Measurements from ENCODE around the gene MAOB. TPM values are rescaled to one million over a fixed set of nuclear protein-coding genes. Genes with fewer than 3 reads are reported as not detected.

Gene MAOB
- total RNA-seq, 8 experiments from 2014 or later = 0.10 to 21.8 (median 0.54) TPM; not detected in 1

DNA sequence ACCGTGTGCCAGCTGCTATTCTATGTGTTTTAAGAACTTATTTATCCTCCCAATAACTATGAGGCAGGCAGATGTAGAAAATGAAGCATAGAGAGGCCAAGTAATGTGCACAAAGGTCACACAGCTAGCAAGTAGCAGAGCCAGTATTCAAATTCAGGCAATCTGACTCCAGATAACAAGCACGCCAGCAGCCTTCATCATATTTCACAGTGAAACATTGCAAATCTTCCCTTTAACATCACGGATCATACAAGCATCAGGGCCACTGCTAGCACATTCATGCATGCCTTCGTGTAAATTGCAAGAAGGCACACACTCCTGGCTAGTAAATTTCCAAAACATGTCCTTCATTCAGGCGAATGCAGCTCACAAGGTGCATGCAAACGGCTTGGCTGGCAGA, 33.1 kb downstream of the MAOB start:
- no peak overlapping the region for H3K27ac ChIP-seq
- H3K4me1 ChIP-seq (replicated peaks in 1 of 2) = peaks cover 3 to 23% of the 10 kb centered on the region in 2 donors
- WGBS, 10 experiments = 7 to 60% (median 30%) methylated on average over 1 to 3 of the region's 6 CpGs; no CpG with 5 or more reads in 5 of the 10 experiments
- H3K4me3 ChIP-seq = no peak overlapping the region
- ATAC-seq (replicated peaks in 6 of 8) = no peak
- in situ Hi-C loops (cut with MboI; ENCODE audit: low pct_unique_long_range_greater_than_20kb in 2 of 9, low sequenced_read_pairs in 9 of 9, unreplicated experiment in 9 of 9) = loop anchor here in 1 of 9 experiments (25.0 kb wide), 1 partner anchor 88 kb away; no protein-coding TSS in a partner anchor

DNA sequence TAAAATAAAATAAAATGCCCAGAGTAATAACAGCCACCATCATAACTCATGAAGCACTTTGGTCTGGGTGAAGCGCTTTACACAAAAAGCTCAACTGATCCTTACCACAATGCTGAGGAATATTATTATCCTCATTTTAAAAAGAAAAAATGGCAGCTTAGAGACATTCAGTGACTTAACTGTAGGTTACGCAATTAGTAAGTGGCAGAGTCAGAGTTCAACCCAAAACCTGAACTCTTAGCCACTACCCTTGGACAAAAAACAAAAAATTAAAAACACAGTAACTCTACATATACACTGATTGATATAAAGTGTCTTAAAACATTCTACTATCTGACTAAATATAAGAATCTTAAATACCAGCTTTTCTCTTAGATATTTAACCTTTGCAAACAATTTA, 34.9 kb downstream of the MAOB start:
- 83 to 100% (median 100%) methylated on average over 1 to 2 of the region's 2 CpGs for WGBS, 10 experiments
- in situ Hi-C loops (cut with MboI; ENCODE audit: low pct_unique_long_range_greater_than_20kb in 2 of 9, low sequenced_read_pairs in 9 of 9, unreplicated experiment in 9 of 9) = loop anchor here in 1 of 9 experiments (25.0 kb wide), 1 partner anchor 90 kb away; no protein-coding TSS in a partner anchor

DNA sequence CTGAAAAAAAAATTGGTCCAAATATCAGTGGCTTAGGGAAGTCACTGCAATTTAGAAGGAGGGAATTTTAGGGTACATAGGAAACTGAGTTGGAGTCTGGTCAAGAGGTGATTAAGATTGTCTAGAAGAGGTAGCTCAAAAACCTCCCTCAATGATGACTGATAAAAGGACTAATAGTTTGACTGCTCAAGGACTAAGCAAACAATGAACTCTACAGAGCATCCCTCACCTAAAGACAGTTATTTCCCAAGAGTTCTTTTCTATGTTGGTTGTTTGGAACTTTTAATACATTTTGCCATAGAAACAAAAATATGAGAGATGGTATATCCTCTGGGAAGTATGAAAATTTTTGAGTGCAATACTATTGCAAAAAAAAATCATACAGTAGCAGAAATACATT, 35.7 kb downstream of the MAOB start:
- H3K4me3 ChIP-seq = no peak overlapping the region
- no peak for ATAC-seq (replicated peaks in 6 of 8)
- in situ Hi-C loops (cut with MboI; ENCODE audit: low pct_unique_long_range_greater_than_20kb in 2 of 9, low sequenced_read_pairs in 9 of 9, unreplicated experiment in 9 of 9) = loop anchor here in 1 of 9 experiments (25.0 kb wide), 1 partner anchor 91 kb away; no protein-coding TSS in a partner anchor
- H3K27ac ChIP-seq = no peak overlapping the region
- H3K4me1 ChIP-seq (replicated peaks in 1 of 2) = peaks cover 3 to 23% of the 10 kb centered on the region in 2 donors

More for the DNA sequence above, 34.9 kb downstream of the MAOB start:
- H3K4me3 ChIP-seq = no peak overlapping the region
- no peak for ATAC-seq (replicated peaks in 6 of 8)
- peaks cover 3 to 23% of the 10 kb centered on the region in 2 donors for H3K4me1 ChIP-seq (replicated peaks in 1 of 2)
- no peak overlapping the region for H3K27ac ChIP-seq

DNA sequence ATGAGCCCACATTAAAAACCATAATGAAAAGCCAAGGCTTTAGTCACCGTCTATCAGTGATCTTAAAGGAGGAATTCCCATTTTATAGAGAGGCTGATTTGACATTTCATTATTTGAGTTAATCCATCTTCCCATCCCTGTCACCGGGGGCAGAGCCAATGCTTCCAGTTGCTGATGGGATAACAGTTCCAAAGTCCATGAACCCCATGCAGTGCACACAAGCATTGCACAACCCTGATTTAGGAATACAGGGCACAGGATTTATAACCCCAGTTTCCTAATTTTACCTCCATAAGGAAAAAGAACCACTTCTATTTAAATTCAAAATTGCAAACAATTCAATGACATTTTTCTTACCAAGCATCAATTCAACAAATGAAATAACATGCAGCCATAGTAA, 36.5 kb downstream of the MAOB start:
- in situ Hi-C loops (cut with MboI; ENCODE audit: low pct_unique_long_range_greater_than_20kb in 2 of 9, low sequenced_read_pairs in 9 of 9, unreplicated experiment in 9 of 9) = loop anchor here in 1 of 9 experiments (25.0 kb wide), 1 partner anchor 92 kb away; no protein-coding TSS in a partner anchor
- Histone ChIP-seq H3K27ac (no peak overlapping the region), H3K4me3 (no peak overlapping the region), H3K4me1 (replicated peaks in 1 of 2) (peaks cover 3 to 19% of the 10 kb centered on the region in 2 donors)
- WGBS, 10 experiments = 0 to 75% (median 54%) methylated on average over 1 to 2 of the region's 2 CpGs; no CpG with 5 or more reads in 6 of the 10 experiments
- no peak for ATAC-seq (replicated peaks in 6 of 8)

DNA sequence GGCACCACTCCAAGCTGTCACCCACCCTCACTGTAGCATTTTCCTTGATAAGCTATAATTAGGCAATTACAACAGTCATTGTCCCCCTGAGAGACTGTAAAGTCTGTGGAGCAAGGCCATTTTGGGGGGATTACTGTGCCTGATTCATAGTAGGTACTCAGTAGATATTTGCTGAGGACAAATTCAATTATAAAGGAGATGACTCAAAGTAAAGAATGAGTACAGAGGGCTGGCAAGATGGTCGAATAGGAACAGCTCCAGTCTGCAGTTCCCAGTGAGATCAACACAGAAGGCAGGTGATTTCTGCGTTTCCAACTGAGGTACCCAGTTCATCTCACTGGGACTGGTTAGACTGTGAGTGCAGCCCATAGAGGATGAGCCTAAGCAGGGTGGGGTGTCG, 42.0 kb downstream of the MAOB start:
- WGBS, 10 experiments = 0 to 100% (median 27%) methylated on average over 1 to 2 of the region's 3 CpGs; no CpG with 5 or more reads in 6 of the 10 experiments
- Histone ChIP-seq H3K4me3 (no peak overlapping the region), H3K4me1 (replicated peaks in 1 of 2) (no peaks in the 10 kb centered on the region), H3K27ac (no peak overlapping the region)
- peak in 1 of 8 experiments; percentile 24 for ATAC-seq (replicated peaks in 6 of 8)
- in situ Hi-C loops (cut with MboI; ENCODE audit: low pct_unique_long_range_greater_than_20kb in 2 of 9, low sequenced_read_pairs in 9 of 9, unreplicated experiment in 9 of 9) = loop anchor here in 1 of 9 experiments (25.0 kb wide), 1 partner anchor 97 kb away; no protein-coding TSS in a partner anchor

DNA sequence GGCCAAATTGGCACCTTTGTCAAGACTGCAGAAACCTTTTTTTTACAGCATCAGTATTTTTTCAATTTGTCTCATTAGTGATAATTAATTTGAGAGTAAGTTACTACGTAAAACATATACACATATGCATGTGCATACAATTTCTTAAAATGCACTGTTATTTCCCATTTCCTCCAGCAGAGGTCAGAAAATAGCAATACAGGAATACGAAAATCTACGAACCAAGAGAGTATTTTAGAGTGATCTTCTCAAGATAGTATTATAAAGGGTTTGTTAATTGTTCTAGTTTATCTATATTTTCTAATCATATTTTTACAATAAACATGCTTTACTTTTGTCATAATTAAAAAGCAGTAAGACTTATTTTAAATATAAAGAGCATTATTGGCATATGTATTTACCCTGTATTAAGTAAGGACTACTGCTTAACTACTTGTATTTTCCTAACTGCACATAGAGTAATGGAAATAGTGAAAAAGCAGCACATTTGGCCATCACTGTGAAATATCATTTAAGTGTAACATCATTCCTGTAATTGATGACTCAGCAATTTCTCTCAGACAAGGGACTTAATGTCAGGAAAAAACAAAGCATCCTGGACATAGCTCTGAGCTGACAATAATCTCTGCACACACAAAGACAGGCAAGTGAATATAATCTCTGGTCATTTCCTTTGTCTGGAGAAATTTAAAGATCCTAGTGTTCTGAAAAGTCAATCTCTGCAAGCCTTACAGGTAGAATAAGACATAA, 45.6 kb downstream of the MAOB start:
- in situ Hi-C loops (cut with MboI; ENCODE audit: low pct_unique_long_range_greater_than_20kb in 2 of 9, low sequenced_read_pairs in 9 of 9, unreplicated experiment in 9 of 9) = loop anchor here in 1 of 9 experiments (25.0 kb wide), 1 partner anchor 101 kb away; no protein-coding TSS in a partner anchor
- no peak for ATAC-seq (replicated peaks in 6 of 8)
- H3K4me1 ChIP-seq (replicated peaks in 1 of 2) = no peaks in the 10 kb centered on the region
- WGBS, 10 experiments = 0 to 76% (median 56%) methylated on average over 2 to 3 of the region's 3 CpGs; no CpG with 5 or more reads in 4 of the 10 experiments
- H3K27ac ChIP-seq = no peak overlapping the region
- no peak overlapping the region for H3K4me3 ChIP-seq

DNA sequence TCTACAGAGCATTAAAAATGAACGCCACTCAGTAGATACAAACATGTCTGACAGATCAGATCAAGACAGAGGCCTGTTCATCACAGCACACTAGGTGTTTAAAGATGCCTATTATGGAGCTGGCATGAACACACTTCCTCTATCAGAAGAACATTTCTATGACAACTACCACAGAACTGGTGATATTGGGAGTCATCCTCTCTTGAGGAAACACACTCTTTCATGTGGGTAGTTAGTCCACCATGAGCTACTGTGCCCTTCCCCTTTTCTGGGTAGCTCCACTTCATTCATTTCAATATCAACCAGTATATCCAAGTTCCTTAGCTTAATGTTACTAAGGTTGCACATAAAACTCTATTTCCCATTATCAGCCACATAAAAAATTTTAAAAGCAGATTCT, 46.7 kb downstream of the MAOB start:
- 0 to 80% (median 38%) methylated on average over 1 of the region's 1 CpG; no CpG with 5 or more reads in 7 of the 10 experiments for WGBS, 10 experiments
- in situ Hi-C loops (cut with MboI; ENCODE audit: low pct_unique_long_range_greater_than_20kb in 2 of 9, low sequenced_read_pairs in 9 of 9, unreplicated experiment in 9 of 9) = loop anchor here in 1 of 9 experiments (25.0 kb wide), 1 partner anchor 102 kb away; no protein-coding TSS in a partner anchor
- Histone ChIP-seq H3K4me3 (no peak overlapping the region), H3K27ac (no peak overlapping the region), H3K4me1 (replicated peaks in 1 of 2) (no peaks in the 10 kb centered on the region)
- no peak for ATAC-seq (replicated peaks in 6 of 8)

DNA sequence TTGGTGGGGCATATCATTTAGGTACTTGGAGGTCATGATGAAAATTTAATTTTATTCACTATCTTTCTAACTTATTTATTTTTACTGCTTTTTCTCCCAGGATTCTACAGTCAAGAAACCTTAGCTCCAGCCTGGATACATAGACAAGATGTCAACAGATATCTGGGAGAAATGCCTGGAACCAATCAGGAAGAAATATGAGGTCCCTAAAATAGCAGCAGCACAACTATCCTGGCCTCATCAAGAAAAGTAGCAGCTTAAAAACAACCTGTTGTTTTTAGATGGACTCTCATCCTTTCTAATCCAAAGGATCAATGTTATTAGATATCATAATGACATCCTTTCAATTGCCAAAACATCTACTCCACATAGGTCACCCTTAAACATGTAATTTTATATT, 54.5 kb downstream of the MAOB start:
- H3K27ac ChIP-seq = no peak overlapping the region
- H3K4me1 ChIP-seq (replicated peaks in 1 of 2) = no peaks in the 10 kb centered on the region
- in situ Hi-C loops (cut with MboI; ENCODE audit: low pct_unique_long_range_greater_than_20kb in 2 of 9, low sequenced_read_pairs in 9 of 9, unreplicated experiment in 9 of 9) = loop anchor here in 1 of 9 experiments (25.0 kb wide), 1 partner anchor 110 kb away; no protein-coding TSS in a partner anchor
- ATAC-seq (replicated peaks in 6 of 8) = no peak
- H3K4me3 ChIP-seq = no peak overlapping the region

DNA sequence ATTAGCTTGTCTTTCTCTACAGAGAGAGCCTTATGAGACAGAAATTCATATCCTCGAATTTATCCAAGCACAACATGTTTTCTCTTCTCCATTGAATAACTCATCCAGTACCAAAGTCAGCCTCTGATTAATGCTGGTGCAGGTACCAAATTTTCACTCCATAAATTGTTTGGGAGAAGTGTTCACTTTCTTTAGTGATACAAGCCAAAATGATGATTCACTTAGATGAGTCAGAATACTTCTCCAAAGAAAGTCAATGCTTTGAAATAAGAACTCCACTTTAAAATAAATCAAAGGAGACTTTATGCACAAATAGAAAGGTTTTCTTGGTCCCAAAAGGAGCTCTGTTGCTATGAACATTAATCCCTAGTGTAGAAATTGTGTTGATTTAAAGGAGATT, 60.2 kb downstream of the MAOB start:
- Histone ChIP-seq H3K4me1 (replicated peaks in 1 of 2) (no peaks in the 10 kb centered on the region), H3K4me3 (no peak overlapping the region), H3K27ac (no peak overlapping the region)
- ATAC-seq (replicated peaks in 6 of 8) = no peak
- 0 to 67% methylated on average over 1 of the region's 1 CpG; no CpG with 5 or more reads in 8 of the 10 experiments for WGBS, 10 experiments
- in situ Hi-C loops (cut with MboI; ENCODE audit: low pct_unique_long_range_greater_than_20kb in 2 of 9, low sequenced_read_pairs in 9 of 9, unreplicated experiment in 9 of 9) = no loop called here

DNA sequence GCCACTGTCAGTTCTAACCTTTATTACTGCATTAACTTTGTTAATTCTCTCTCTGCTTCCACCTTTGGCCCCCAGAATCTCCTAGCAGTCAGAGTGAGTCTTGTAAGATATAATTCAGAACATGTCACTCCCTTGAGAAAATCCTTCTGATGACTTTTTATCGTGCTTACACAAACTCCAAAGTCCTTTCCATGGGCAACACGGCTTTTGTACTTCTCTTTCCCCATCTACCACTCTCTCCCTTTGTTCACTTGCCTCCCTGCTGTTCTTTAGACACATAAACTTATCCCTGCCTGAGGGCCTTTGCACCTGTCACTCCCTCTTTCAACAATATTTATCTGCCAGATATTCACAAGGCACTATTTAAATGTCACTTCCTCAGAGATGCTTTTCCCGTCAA, 64.8 kb downstream of the MAOB start:
- H3K4me3 ChIP-seq = no peak overlapping the region
- no peak for ATAC-seq (replicated peaks in 6 of 8)
- WGBS, 10 experiments = 0 to 83% (median 67%) methylated on average over 1 to 3 of the region's 3 CpGs; no CpG with 5 or more reads in 3 of the 10 experiments
- no peak overlapping the region for H3K27ac ChIP-seq
- H3K4me1 ChIP-seq (replicated peaks in 1 of 2) = no peaks in the 10 kb centered on the region
- in situ Hi-C loops (cut with MboI; ENCODE audit: low pct_unique_long_range_greater_than_20kb in 2 of 9, low sequenced_read_pairs in 9 of 9, unreplicated experiment in 9 of 9) = no loop called here

DNA sequence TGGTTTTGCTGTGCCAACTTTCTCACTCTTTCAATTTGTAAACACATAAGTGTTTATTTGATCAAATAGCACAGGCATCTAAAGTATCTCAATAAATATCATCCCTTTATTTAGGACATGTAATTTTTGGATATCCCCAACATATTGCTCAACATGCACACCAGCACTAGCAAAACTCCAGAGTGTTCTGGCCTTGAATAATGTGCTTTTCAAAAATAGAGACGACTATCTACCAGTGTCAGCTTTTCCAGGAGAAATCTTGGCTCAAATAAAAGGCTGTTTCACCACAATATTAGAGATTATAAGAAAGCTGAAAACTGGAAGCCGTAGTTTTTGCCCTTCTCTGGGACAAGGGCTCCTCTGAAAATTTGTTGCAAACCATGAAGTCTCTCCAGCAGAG, 67.0 kb downstream of the MAOB start:
- 0 to 69% (median 0%) methylated on average over 1 to 2 of the region's 2 CpGs; no CpG with 5 or more reads in 6 of the 10 experiments for WGBS, 10 experiments
- no peak for ATAC-seq (replicated peaks in 6 of 8)
- H3K27ac ChIP-seq = no peak overlapping the region
- in situ Hi-C loops (cut with MboI; ENCODE audit: low pct_unique_long_range_greater_than_20kb in 2 of 9, low sequenced_read_pairs in 9 of 9, unreplicated experiment in 9 of 9) = no loop called here
- H3K4me1 ChIP-seq (replicated peaks in 1 of 2) = no peaks in the 10 kb centered on the region
- H3K4me3 ChIP-seq = no peak overlapping the region

DNA sequence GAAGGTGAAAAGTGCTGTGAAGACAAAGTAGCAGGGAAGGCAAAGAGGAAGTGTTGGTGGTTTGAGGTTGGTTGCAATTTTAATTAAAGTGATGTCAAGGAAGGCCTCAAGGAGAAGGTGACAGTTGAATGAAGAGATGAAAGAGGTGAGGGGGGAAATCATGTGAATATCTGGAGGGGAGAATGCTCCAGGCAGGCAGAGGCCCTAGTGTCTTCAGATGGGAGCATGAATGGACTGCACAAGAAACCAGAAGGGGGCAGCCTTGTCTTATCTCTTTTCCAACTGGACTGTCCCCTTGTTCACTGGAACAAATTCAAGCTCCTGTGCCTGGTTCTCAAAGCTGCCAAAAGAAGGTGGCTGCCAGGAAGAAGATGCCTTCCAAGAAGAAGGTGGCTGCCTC, 68.4 kb downstream of the MAOB start:
- in situ Hi-C loops (cut with MboI; ENCODE audit: low pct_unique_long_range_greater_than_20kb in 2 of 9, low sequenced_read_pairs in 9 of 9, unreplicated experiment in 9 of 9) = no loop called here
- Histone ChIP-seq H3K27ac (no peak overlapping the region), H3K4me1 (replicated peaks in 1 of 2) (no peaks in the 10 kb centered on the region), H3K4me3 (no peak overlapping the region)
- ATAC-seq (replicated peaks in 6 of 8) = peak in 1 of 8 experiments; percentile 52

DNA sequence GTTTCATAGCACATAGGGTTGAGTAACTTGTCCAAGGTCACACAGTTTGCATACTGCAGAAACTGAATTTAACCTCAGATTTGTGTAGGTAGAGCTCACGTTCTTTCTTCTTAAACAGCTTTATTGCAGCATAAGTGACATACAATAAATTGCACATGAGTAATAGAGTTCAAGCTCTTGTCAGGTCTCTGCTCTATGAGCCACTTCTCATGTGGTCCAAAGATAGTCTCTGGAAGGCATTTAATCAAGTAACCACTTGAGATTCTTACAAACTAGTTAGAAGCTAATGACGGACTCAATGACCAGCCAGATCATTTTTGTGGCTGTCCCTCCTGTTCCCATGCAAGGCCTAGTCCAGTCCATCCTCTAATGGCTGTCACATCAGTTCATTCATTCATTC, 68.9 kb downstream of the MAOB start:
- in situ Hi-C loops (cut with MboI; ENCODE audit: low pct_unique_long_range_greater_than_20kb in 2 of 9, low sequenced_read_pairs in 9 of 9, unreplicated experiment in 9 of 9) = no loop called here
- WGBS, 10 experiments = 7 to 80% (median 39%) methylated on average over 1 to 2 of the region's 2 CpGs; no CpG with 5 or more reads in 6 of the 10 experiments
- ATAC-seq (replicated peaks in 6 of 8) = no peak
- Histone ChIP-seq H3K27ac (no peak overlapping the region), H3K4me3 (no peak overlapping the region), H3K4me1 (replicated peaks in 1 of 2) (no peaks in the 10 kb centered on the region)

All from motor neuron (in vitro differentiated cells).